Muscle of leg (tissue), 11 donors: ENCODE data around the gene LRRC8C. TPM values are rescaled to one million over a fixed set of nuclear protein-coding genes. Genes with fewer than 3 reads are reported as not detected.
A peak's percentile ranks its signal among the peaks of the same experiment; 100 is the strongest.

Experiments
- DNase-seq: peaks from one replicate; pipeline ENCODE4 v3.0.0; 2013
- H3K27ac ChIP-seq: one replicate; pipeline ENCODE4 v1.5.1; 2013; ENCODE audit warnings: mild to moderate bottlenecking, low read length, control low read depth
- H3K27me3 ChIP-seq: one replicate; pipeline ENCODE4 v1.6.1; 2013; ENCODE audit warnings: low read length; ENCODE audit not compliant: control insufficient read depth, insufficient read depth
- H3K36me3 ChIP-seq: one replicate; pipeline ENCODE4 v1.6.1; 2013; ENCODE audit warnings: low read length; ENCODE audit not compliant: control insufficient read depth, insufficient read depth
- H3K4me1 ChIP-seq: one replicate; pipeline ENCODE4 v1.6.1; 2013; ENCODE audit warnings: low read length; ENCODE audit not compliant: control insufficient read depth, insufficient read depth
- H3K4me3 ChIP-seq: one replicate; pipeline ENCODE4 v1.5.1; 2013; ENCODE audit warnings: low read length, control low read depth
- H3K9me3 ChIP-seq: replicated peaks from 2 replicates; pipeline ENCODE4 v1.6.1; 2013; ENCODE audit warnings: low read depth, low read length; ENCODE audit not compliant: control insufficient read depth
- WGBS: methylation state at CpG from one replicate; pipeline ENCODE4 v1.1.5; 2013; ENCODE audit warnings: missing lambda C conversion rate; ENCODE audit not compliant: insufficient coverage; 5-methylcytosine and 5-hydroxymethylcytosine counted together
- polyA plus RNA-seq, 8 donors: library from polyadenylated mRNA; unstranded; fragments of 120-200 nt; gene quantifications; one replicate each; pipeline versions ENCODE4 v1.2.1 to v1.2.3, GENCODE V29; 2013; ENCODE audit warnings: inconsistent platforms in 1 of 8, low replicate concordance in 1 of 8; ENCODE audit not compliant: insufficient read length in 8 of 8, insufficient read depth in 1 of 8
- total RNA-seq: library from RNA; stranded (reverse); fragments of 120-200 nt; gene quantifications from one replicate; pipeline ENCODE4 v1.2.4, GENCODE V29; 2013

Gene LRRC8C
- total and polyA plus RNA-seq, 9 donors = 5.3 to 11.2 (median 7.4) TPM

DNA sequence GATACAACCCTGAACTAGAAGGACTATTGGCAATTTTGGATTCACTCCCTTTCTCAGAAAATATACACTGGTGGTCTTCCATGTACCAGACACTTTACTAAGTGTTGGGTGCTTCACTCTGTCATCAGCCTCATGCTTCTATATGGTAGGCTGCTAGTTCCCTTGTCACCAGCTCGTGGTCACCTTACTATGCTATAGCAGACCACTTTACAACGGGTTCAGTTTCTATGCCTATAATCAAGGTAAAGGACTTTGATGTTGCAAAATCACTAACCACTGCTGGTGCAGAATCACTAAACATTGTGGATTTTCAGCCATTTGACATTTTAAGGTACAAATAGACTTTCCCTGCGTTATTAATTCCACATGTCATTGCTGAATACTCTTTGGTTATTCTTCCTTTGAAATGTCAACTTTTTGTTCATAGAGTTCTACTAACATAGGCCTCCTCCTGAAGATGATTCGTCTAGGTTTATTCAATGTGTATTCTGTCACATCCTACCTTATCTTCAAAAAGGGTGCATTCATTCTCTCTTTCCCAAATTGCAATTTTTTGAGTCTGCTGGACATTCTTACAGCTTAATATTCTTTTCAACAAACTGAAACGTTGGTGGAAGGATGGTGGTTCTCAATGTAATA lies 78.3 kb downstream of the LRRC8C start:
- Histone ChIP-seq H3K27me3 (no peaks in the 10 kb centered on the region), H3K4me3 (no peak overlapping the region), H3K36me3 (peaks cover 13% of the 10 kb centered on the region), H3K27ac (no peak overlapping the region), H3K9me3 (no peaks in the 10 kb centered on the region), H3K4me1 (no peaks in the 10 kb centered on the region)
- WGBS = 100% methylated on average over 1 of the region's 5 CpGs
- DNase-seq = no peak

- Histone ChIP-seq H3K36me3 (peaks cover 13% of the 10 kb centered on the region), H3K27me3 (no peaks in the 10 kb centered on the region), H3K4me3 (no peak overlapping the region), H3K27ac (no peak overlapping the region), H3K4me1 (no peaks in the 10 kb centered on the region), H3K9me3 (no peaks in the 10 kb centered on the region)
- no peak for DNase-seq
- 100% methylated on average over 2 of the region's 3 CpGs for WGBS
Observed at GRCh38 chr1:89712420-89712819, 79.5 kb downstream of the LRRC8C start.

DNA sequence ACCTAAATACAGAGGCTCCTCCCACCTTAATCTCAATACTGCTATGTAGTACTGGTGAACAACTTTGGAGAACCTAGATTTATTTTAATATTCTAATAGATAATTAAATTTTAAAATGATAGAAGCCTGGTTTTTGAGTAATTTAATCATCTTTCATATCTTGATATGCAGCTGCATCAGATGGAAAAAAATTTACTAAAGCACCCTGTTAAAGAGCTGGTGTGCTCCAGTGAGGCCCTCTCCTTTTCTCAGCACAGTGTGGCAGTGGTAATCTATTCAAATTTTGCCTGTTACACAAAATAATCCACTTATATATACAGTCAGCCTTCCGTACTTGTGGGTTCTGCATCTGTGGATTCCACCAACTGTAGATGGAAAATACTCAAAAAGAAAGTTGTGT lies 82.8 kb downstream of the LRRC8C start:
- WGBS = no CpG with 5 or more reads among the region's 1 CpG
- DNase-seq = no peak
- Histone ChIP-seq H3K27me3 (no peaks in the 10 kb centered on the region), H3K27ac (no peak overlapping the region), H3K4me1 (peaks cover 2% of the 10 kb centered on the region), H3K36me3 (peaks cover 13% of the 10 kb centered on the region), H3K9me3 (no peaks in the 10 kb centered on the region), H3K4me3 (no peak overlapping the region)

GRCh38 chr1:89719502-89720306 lies 86.8 kb downstream of the LRRC8C start:
- peaks cover 12% of the 10 kb centered on the region for H3K4me1 ChIP-seq
- peak overlapping the region; percentile 1 for H3K27ac ChIP-seq
- no peaks in the 10 kb centered on the region for H3K9me3 ChIP-seq
- no CpG with 5 or more reads among the region's 5 CpGs for WGBS
- H3K4me3 ChIP-seq = no peak overlapping the region
- no peaks in the 10 kb centered on the region for H3K36me3 ChIP-seq
- DNase-seq = peak; percentile 50
- no peaks in the 10 kb centered on the region for H3K27me3 ChIP-seq

DNA sequence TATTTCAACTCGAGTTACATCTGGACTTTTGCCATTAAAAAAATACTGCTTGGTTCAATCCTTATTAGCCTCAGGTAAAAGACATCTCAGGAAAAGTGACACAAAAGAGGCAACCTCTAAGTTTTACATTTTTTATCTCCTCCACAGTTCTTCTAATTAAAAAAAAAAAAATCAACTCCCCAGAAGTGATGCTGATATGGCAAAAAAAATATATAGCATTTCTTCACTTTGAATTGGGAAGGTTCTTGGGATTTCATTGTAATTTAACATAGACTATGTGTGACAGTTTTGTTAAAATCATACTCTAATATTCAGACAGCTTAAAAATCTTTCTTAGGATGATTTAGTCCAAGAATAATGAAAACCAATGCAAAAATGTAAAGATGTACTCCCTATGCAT lies 87.9 kb downstream of the LRRC8C start:
- Histone ChIP-seq H3K4me3 (no peak overlapping the region), H3K27ac (no peak overlapping the region), H3K36me3 (no peaks in the 10 kb centered on the region), H3K27me3 (no peaks in the 10 kb centered on the region), H3K9me3 (no peaks in the 10 kb centered on the region), H3K4me1 (peaks cover 23% of the 10 kb centered on the region)
- DNase-seq = no peak
- no CpG with 5 or more reads among the region's 1 CpG for WGBS

DNA sequence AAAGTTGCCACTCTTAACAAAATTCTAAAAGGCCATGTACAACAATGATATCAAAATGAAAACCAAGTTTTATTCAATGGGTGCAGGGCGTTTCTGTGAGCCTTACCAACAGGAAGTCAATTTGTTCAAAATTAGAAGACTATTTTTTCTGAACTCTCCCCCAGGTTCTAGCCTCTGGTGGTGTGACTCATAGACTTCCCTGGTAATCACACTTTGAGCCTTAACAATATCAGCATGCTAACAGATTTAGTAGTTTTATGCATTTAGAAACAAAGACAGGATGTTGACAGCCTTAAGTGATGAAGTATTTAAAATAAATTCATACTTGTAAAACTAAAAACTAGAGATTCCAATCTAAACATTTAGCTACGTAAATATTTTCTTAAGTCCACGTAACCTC lies 88.4 kb downstream of the LRRC8C start:
- Histone ChIP-seq H3K36me3 (no peaks in the 10 kb centered on the region), H3K27me3 (no peaks in the 10 kb centered on the region), H3K27ac (peak overlapping the region; percentile 6), H3K9me3 (no peaks in the 10 kb centered on the region), H3K4me3 (no peak overlapping the region), H3K4me1 (peaks cover 26% of the 10 kb centered on the region)
- no peak for DNase-seq
- 80% methylated on average over 1 of the region's 3 CpGs for WGBS

GRCh38 chr1:89723144-89723543 lies 90.2 kb downstream of the LRRC8C start:
- no CpG with 5 or more reads among the region's 2 CpGs for WGBS
- Histone ChIP-seq H3K27ac (peak overlapping the region; percentile 91), H3K27me3 (no peaks in the 10 kb centered on the region), H3K9me3 (no peaks in the 10 kb centered on the region), H3K36me3 (no peaks in the 10 kb centered on the region), H3K4me3 (no peak overlapping the region), H3K4me1 (peaks cover 31% of the 10 kb centered on the region)
- DNase-seq = no peak

DNA sequence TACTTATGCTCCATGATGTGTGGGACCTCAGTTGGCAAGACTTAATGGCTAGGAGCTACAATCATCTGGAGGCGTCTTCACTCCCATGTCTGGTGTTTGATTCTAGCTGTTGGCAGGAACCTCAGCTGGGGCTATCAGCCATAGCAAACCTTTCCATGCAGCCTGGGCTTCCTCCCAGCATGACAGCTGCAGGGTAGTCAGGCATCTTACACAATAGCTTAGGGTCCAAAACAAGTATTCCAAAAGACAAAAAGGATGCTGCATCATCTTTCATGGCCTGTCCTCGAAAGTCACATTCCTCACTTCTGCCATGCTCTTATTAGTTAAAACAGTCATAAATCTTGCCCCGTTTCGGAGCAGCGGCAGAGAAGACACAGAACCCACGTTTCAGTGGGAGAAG lies 90.9 kb downstream of the LRRC8C start:
- WGBS = 38% methylated on average over 1 of the region's 6 CpGs
- Histone ChIP-seq H3K4me1 (peaks cover 36% of the 10 kb centered on the region), H3K27ac (peak overlapping the region; percentile 91), H3K27me3 (no peaks in the 10 kb centered on the region), H3K9me3 (no peaks in the 10 kb centered on the region), H3K4me3 (no peak overlapping the region), H3K36me3 (no peaks in the 10 kb centered on the region)
- DNase-seq = peak; percentile 96

GRCh38 chr1:89724369-89725010 lies 91.6 kb downstream of the LRRC8C start:
- no peak overlapping the region for H3K4me3 ChIP-seq
- no peaks in the 10 kb centered on the region for H3K27me3 ChIP-seq
- DNase-seq = no peak
- peak overlapping the region; percentile 91 for H3K27ac ChIP-seq
- no peaks in the 10 kb centered on the region for H3K36me3 ChIP-seq
- peaks cover 36% of the 10 kb centered on the region for H3K4me1 ChIP-seq
- H3K9me3 ChIP-seq = no peaks in the 10 kb centered on the region
- WGBS = 80% methylated on average over 1 of the region's 3 CpGs

DNA sequence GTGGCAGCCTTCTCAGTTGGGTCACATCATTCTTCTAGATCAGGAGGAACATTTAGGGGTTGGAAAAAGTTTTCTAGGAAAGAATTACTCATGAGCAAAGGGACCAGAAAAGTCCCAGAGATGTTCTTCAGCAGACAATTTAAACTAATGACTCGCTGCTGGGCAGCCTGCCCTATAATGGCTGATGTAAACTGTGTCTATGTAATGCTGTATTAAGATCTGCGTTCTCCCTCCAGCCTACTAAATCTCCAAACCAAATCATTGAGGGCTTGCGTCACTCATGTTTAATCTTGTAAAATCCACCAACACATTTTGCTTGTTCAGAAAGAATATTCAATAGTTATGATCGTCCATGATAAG lies 92.1 kb downstream of the LRRC8C start:
- Histone ChIP-seq H3K36me3 (no peaks in the 10 kb centered on the region), H3K27me3 (no peaks in the 10 kb centered on the region), H3K27ac (peak overlapping the region; percentile 91), H3K4me1 (peaks cover 35% of the 10 kb centered on the region), H3K4me3 (no peak overlapping the region), H3K9me3 (no peaks in the 10 kb centered on the region)
- WGBS = 20% methylated on average over 1 of the region's 4 CpGs
- DNase-seq = peak; percentile 98
